Osteocyte (in vitro differentiated cells): ENCODE results near the gene TTC31. TPM values are rescaled to one million over a fixed set of nuclear protein-coding genes. Genes with fewer than 3 reads are reported as not detected.

Experiments
- DNase-seq: peaks from one replicate; pipeline ENCODE4 v3.0.0; 2021; ENCODE audit warnings: mixed read lengths; ENCODE audit not compliant: unreplicated experiment; ENCODE audit errors: extremely low spot score
- H3K27ac Mint-ChIP-seq: one replicate; pipeline ENCODE4 v1.8.0; 2021; ENCODE audit warnings: mild to moderate bottlenecking, mixed read lengths; ENCODE audit not compliant: unreplicated experiment
- H3K27me3 Mint-ChIP-seq: one replicate; pipeline ENCODE4 v1.8.0; 2021; ENCODE audit warnings: mixed read lengths; ENCODE audit not compliant: unreplicated experiment
- H3K36me3 Mint-ChIP-seq: one replicate; pipeline ENCODE4 v1.8.0; 2021; ENCODE audit warnings: mixed read lengths; ENCODE audit not compliant: unreplicated experiment
- H3K4me1 Mint-ChIP-seq: one replicate; pipeline ENCODE4 v1.8.0; 2021; ENCODE audit warnings: mixed read lengths; ENCODE audit not compliant: unreplicated experiment
- H3K4me3 Mint-ChIP-seq: one replicate; pipeline ENCODE4 v1.8.0; 2021; ENCODE audit warnings: mild to moderate bottlenecking, moderate library complexity, mixed read lengths; ENCODE audit not compliant: unreplicated experiment
- H3K9me3 Mint-ChIP-seq: one replicate; pipeline ENCODE4 v1.8.0; 2021; ENCODE audit warnings: mixed read lengths; ENCODE audit not compliant: unreplicated experiment
- total RNA-seq: library from RNA; stranded (reverse); gene quantifications from 2 replicates; pipeline ENCODE4 v1.2.1, GENCODE V29; 2021
- TF ChIP-seq, protein P1 (sequence below): fragments of 200-600 bp; sonication (generic); IDR thresholded peaks from 2 replicates; pipeline ENCODE4 v1.5.0; 2021; ENCODE audit warnings: antibody characterized with exemption, mild to moderate bottlenecking, moderate library complexity

TTC31 gene
- total RNA-seq, 1 donor from 2014 or later: 24.2 TPM

GRCh38 chr2:74439373-74439772, 43.5 kb upstream of the TTC31 start:
- Mint-ChIP-seq H3K9me3 (no peaks in the 10 kb centered on the region), H3K4me3 (peak overlapping the region; percentile 88), H3K36me3 (no peaks in the 10 kb centered on the region), H3K4me1 (peaks cover 47% of the 10 kb centered on the region), H3K27me3 (peaks cover 5% of the 10 kb centered on the region), H3K27ac (peak overlapping the region; percentile 78)
- no peak for DNase-seq
- TF ChIP-seq, protein P1, sequence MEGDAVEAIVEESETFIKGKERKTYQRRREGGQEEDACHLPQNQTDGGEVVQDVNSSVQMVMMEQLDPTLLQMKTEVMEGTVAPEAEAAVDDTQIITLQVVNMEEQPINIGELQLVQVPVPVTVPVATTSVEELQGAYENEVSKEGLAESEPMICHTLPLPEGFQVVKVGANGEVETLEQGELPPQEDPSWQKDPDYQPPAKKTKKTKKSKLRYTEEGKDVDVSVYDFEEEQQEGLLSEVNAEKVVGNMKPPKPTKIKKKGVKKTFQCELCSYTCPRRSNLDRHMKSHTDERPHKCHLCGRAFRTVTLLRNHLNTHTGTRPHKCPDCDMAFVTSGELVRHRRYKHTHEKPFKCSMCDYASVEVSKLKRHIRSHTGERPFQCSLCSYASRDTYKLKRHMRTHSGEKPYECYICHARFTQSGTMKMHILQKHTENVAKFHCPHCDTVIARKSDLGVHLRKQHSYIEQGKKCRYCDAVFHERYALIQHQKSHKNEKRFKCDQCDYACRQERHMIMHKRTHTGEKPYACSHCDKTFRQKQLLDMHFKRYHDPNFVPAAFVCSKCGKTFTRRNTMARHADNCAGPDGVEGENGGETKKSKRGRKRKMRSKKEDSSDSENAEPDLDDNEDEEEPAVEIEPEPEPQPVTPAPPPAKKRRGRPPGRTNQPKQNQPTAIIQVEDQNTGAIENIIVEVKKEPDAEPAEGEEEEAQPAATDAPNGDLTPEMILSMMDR: no peak

- no peaks in the 10 kb centered on the region for H3K9me3 Mint-ChIP-seq
- peak overlapping the region; percentile 88 for H3K4me3 Mint-ChIP-seq
- peaks cover 53% of the 10 kb centered on the region for H3K4me1 Mint-ChIP-seq
- peaks cover 11% of the 10 kb centered on the region for H3K27me3 Mint-ChIP-seq
- TF ChIP-seq, protein P1: no peak
- no peaks in the 10 kb centered on the region for H3K36me3 Mint-ChIP-seq
- peak overlapping the region; percentile 78 for H3K27ac Mint-ChIP-seq
- DNase-seq: no peak
These were observed 43.0 kb upstream of the TTC31 start for GRCh38 chr2:74439803-74440377.

DNA sequence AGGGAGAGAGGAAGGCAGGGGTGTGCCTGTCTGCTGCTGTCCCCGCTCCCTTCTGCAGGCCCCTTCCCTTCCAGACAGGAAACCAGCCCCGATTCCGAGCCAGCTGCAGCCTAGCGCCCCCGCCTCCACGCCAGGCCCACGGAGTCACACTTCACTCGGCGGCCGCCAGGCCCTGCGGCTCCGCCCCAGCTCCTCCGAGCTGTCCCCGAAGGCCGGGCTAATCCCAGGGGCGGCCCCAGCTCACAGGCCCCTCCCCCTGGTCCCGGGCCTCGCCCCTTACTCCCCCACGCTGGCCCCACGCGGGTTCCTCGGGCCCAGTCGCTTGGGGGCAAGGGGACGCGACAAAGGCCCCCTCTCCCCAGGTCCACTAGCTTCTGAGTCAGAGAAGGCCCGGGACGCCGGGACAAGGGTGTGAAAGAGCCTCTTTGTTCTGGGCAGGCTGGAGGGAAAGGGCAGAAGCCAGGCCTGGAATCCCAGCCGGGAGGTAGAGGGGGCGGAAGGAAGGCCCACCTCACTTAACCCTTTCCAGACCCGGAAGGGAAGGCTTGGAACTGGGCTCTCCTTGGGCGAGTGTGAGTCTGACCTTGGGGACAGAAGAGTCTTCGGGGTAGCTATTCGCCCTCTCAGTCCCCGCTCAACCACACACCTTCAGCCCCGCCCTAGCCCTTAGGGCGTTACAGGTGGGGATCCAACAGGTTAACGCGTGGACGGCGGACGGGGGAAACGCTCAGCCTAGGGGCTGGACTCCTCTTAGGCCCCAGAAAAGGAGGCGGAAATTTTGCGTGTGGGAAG, 42.3 kb upstream of the TTC31 start:
- Mint-ChIP-seq H3K4me1 (peaks cover 53% of the 10 kb centered on the region), H3K27me3 (peaks cover 16% of the 10 kb centered on the region), H3K4me3 (peak overlapping the region; percentile 88), H3K9me3 (no peaks in the 10 kb centered on the region), H3K36me3 (no peaks in the 10 kb centered on the region), H3K27ac (peak overlapping the region; percentile 78)
- TF ChIP-seq, protein P1: peak; percentile 27
- DNase-seq: peak; percentile 94

GRCh38 chr2:74441170-74441689, 41.7 kb upstream of the TTC31 start:
- Mint-ChIP-seq H3K9me3 (no peaks in the 10 kb centered on the region), H3K36me3 (no peaks in the 10 kb centered on the region), H3K4me3 (peak overlapping the region; percentile 88), H3K27me3 (peaks cover 18% of the 10 kb centered on the region), H3K27ac (no peak overlapping the region), H3K4me1 (peaks cover 51% of the 10 kb centered on the region)
- TF ChIP-seq, protein P1: no peak
- DNase-seq: no peak
